Breast epithelium (tissue), 4 donors: Measurements from ENCODE around the gene BCL7A. TPM values are rescaled to one million over a fixed set of nuclear protein-coding genes. Genes with fewer than 3 reads are reported as not detected.
A peak's percentile ranks its signal among the peaks of the same experiment; 100 is the strongest.

Experiments used
- DNase-seq, 2 donors: peaks; one replicate each; pipeline ENCODE4 v3.0.0-alpha.2; 2019; ENCODE audit warnings: low spot score in 2 of 2
- H3K27ac ChIP-seq, 2 donors: fragments of 200-600 bp; sonication (generic) in 1 of 2; one replicate each; pipeline ENCODE4 v1.5.1; 2016 to 2019; ENCODE audit warnings: mild to moderate bottlenecking in 1 of 2
- H3K27me3 ChIP-seq, 2 donors: fragments of 200-600 bp; sonication (generic) in 1 of 2; one replicate each; pipeline versions ENCODE4 v1.5.1 to v1.6.0; 2017 to 2019; ENCODE audit warnings: control low read depth in 1 of 2, mild to moderate bottlenecking in 1 of 2
- H3K36me3 ChIP-seq: fragments of 200-600 bp; one replicate; pipeline ENCODE4 v1.5.1; 2019
- H3K4me1 ChIP-seq, 2 donors: fragments of 200-600 bp; sonication (generic); one replicate each; pipeline ENCODE4 v1.5.1; 2016 to 2019; ENCODE audit warnings: control low read depth in 1 of 2
- H3K4me3 ChIP-seq, 3 donors: fragments of 200-600 bp; sonication (generic); 1 replicate in 2 of 3; 2 replicates in 1 of 3; pipeline ENCODE4 v1.5.1; 2016 to 2019; ENCODE audit warnings: mild to moderate bottlenecking in 3 of 3, moderate library complexity in 2 of 3
- H3K9me3 ChIP-seq, 2 donors: fragments of 200-600 bp; sonication (generic) in 1 of 2; one replicate each; pipeline ENCODE4 v1.5.1; 2016 to 2019; ENCODE audit warnings: control low read depth in 1 of 2
- CTCF ChIP-seq, 3 donors: fragments of 450-650 bp; IDR thresholded peaks; one replicate each; pipeline ENCODE4 v1.5.1; 2016 to 2017; ENCODE audit warnings: antibody characterized with exemption in 3 of 3, mild to moderate bottlenecking in 3 of 3, moderate library complexity in 3 of 3
- POLR2A ChIP-seq: fragments of 450-650 bp; IDR thresholded peaks from one replicate; pipeline ENCODE4 v1.6.1; 2016; ENCODE audit warnings: antibody characterized with exemption, mild to moderate bottlenecking, moderate library complexity
- POLR2AphosphoS5 ChIP-seq, 3 donors: sonication (generic); formaldehyde crosslinking; IDR thresholded peaks; one replicate each; pipeline ENCODE4 v1.6.1; 2017; ENCODE audit warnings: antibody characterized with exemption in 3 of 3
- intact Hi-C: fragments of 100-400 bp; cut with DNase I; formaldehyde crosslinking; loops from one replicate; pipeline ENCODE4 v1.15.1; 2023; ENCODE audit warnings: low total_unique reads
- total RNA-seq, 3 donors: library from RNA; depleted of rRNA; stranded (reverse); fragments of >200 nt; gene quantifications; one replicate each; pipeline ENCODE4 v1.1.0, GENCODE V29; 2016

The BCL7A gene
- total RNA-seq, 3 donors from 2014 or later, result 6.2 to 13.5 (median 8.8) TPM

- H3K36me3 ChIP-seq, result no peaks in the 10 kb centered on the region
- no peaks in the 10 kb centered on the region for H3K27me3 ChIP-seq
- TF ChIP-seq POLR2AphosphoS5 (IDR thresholded peaks at IDR 0.05) (no peak), POLR2A (no peak), CTCF (IDR thresholded peaks at IDR 0.05) (no peak)
- no peak overlapping the region for H3K4me3 ChIP-seq
- no peaks in the 10 kb centered on the region for H3K4me1 ChIP-seq
- no peak for DNase-seq
- H3K9me3 ChIP-seq, result no peaks in the 10 kb centered on the region
- intact Hi-C loops, result no loop called here
- H3K27ac ChIP-seq, result peak overlapping the region; percentile 22 to 45
Observed at GRCh38 chr12:122003651-122004611, 17.8 kb upstream of the BCL7A start.

DNA sequence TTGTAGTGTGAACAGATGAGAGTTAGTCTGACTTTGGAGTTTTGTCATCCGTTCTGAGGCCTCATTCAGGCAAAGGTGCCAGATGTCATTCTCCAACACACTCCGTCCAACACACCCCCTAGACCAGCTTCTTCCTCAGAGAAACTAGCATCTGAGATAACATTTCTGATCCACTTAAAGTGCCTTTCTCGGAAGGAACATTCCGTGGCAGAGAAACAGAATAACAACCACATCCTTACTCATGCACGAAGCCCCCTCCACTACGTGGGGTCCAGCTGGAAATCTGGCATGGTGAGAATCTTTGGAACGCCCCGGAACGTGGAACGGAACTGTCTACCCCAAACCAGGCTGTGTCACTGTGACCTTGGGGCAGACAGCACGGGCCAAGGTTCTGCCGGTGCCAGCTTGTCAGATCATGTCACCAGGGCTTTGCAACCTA, 17.0 kb upstream of the BCL7A start:
- no peak for DNase-seq
- H3K27ac ChIP-seq, result no peak overlapping the region
- H3K36me3 ChIP-seq, result no peaks in the 10 kb centered on the region
- TF ChIP-seq POLR2AphosphoS5 (IDR thresholded peaks at IDR 0.05) (no peak), CTCF (IDR thresholded peaks at IDR 0.05) (no peak), POLR2A (no peak)
- intact Hi-C loops, result no loop called here
- no peaks in the 10 kb centered on the region for H3K9me3 ChIP-seq
- no peak overlapping the region for H3K4me3 ChIP-seq
- no peaks in the 10 kb centered on the region for H3K27me3 ChIP-seq
- no peaks in the 10 kb centered on the region for H3K4me1 ChIP-seq

- Histone ChIP-seq H3K27ac (no peak overlapping the region), H3K4me3 (no peak overlapping the region), H3K27me3 (no peaks in the 10 kb centered on the region), H3K9me3 (no peaks in the 10 kb centered on the region), H3K4me1 (no peaks in the 10 kb centered on the region), H3K36me3 (no peaks in the 10 kb centered on the region)
- no peak for DNase-seq
- intact Hi-C loops, result no loop called here
- TF ChIP-seq POLR2AphosphoS5 (IDR thresholded peaks at IDR 0.05), result no peak
- no peak for TF ChIP-seq POLR2A
- no peak for TF ChIP-seq CTCF (IDR thresholded peaks at IDR 0.05)
Observed at GRCh38 chr12:122005252-122005776, 16.4 kb upstream of the BCL7A start.

DNA sequence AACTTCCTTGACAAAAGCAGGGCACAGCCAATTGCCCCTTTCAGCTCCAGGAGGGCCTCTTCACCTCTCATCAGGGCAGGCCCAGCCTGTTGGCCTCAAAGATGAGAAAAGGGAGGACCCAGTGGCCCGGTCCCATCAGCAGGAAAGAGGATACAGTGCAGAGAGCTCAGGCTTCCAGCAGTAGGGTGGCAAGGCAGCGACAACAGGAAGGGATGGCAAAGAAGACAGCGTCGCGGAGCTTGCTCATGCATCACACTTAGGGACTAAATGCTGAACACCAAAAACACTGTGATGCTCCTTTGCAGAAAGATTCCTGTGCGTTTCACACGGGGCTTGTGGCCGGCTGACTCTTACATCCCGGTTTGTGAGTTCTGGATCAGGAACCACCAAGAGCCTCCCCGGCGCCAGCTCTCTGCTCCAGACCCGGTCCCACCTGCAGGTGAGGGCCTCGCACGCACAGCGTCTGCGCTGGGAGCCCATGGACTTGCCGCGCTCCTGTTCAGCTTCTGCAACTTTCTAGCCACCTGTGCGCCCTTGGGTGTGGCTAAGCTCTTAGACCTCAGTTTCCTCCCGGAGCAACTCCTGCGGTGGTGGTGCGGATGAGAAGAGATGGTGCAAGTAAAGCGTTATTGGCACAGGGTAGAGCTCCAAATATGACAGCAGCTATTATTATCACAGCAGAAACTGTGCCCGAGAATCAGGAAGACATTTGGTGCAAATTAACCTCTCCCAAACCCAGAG, 15.3 kb upstream of the BCL7A start:
- no peaks in the 10 kb centered on the region for H3K36me3 ChIP-seq
- no peaks in the 10 kb centered on the region for H3K9me3 ChIP-seq
- no peaks in the 10 kb centered on the region for H3K4me1 ChIP-seq
- no peak overlapping the region for H3K27ac ChIP-seq
- no peaks in the 10 kb centered on the region for H3K27me3 ChIP-seq
- TF ChIP-seq POLR2AphosphoS5 (IDR thresholded peaks at IDR 0.05) (no peak), POLR2A (no peak), CTCF (IDR thresholded peaks at IDR 0.05) (no peak)
- DNase-seq, result no peak
- intact Hi-C loops, result no loop called here
- H3K4me3 ChIP-seq, result no peak overlapping the region
